GF-D8 (cell line): Measurements from ENCODE around the gene CPLX1.
"Not testable (repeated sequence)": the region's sequence is repeated elsewhere in the genome, so short reads cannot be mapped to it uniquely, and the experiment has no call there.

Experiments
- DNase-seq: peaks from one replicate; lab custom pipeline; 2025; lab: John Stamatoyannopoulos, UW

The CPLX1 gene

GRCh38 chr4:757111-757510, 68.8 kb downstream of the CPLX1 start:
- no peak for DNase-seq

- no peak for DNase-seq
Measured at GRCh38 chr4:754221-755120, 71.5 kb downstream of the CPLX1 start.

GRCh38 chr4:753186-753585, 72.7 kb downstream of the CPLX1 start:
- DNase-seq: not testable (repeated sequence)

GRCh38 chr4:752196-752861, 73.6 kb downstream of the CPLX1 start:
- DNase-seq: no peak

- no peak for DNase-seq
Measured at GRCh38 chr4:751676-752075, 74.3 kb downstream of the CPLX1 start.

GRCh38 chr4:749698-750666, 75.9 kb downstream of the CPLX1 start:
- DNase-seq: no peak

- DNase-seq: no peak
Measured at GRCh38 chr4:748461-748860, 77.5 kb downstream of the CPLX1 start.

- no peak for DNase-seq
Measured at GRCh38 chr4:747546-748170, 78.3 kb downstream of the CPLX1 start.

GRCh38 chr4:744212-744841, 81.6 kb downstream of the CPLX1 start:
- no peak for DNase-seq

GRCh38 chr4:743463-744211, 82.3 kb downstream of the CPLX1 start:
- DNase-seq: peak; percentile 9

- no peak for DNase-seq
Measured at GRCh38 chr4:742742-743311, 83.1 kb downstream of the CPLX1 start.

GRCh38 chr4:742096-742741, 83.7 kb downstream of the CPLX1 start:
- DNase-seq: no peak

GRCh38 chr4:740656-741282, 85.2 kb downstream of the CPLX1 start:
- DNase-seq: no peak

- DNase-seq: no peak
Measured at GRCh38 chr4:740011-740410, 85.9 kb downstream of the CPLX1 start.

- no peak for DNase-seq
Measured at GRCh38 chr4:739569-739968, 86.4 kb downstream of the CPLX1 start.

- no peak for DNase-seq
Measured at GRCh38 chr4:738781-739280, 87.1 kb downstream of the CPLX1 start.

- not testable (repeated sequence) for DNase-seq
Measured at GRCh38 chr4:736561-736960, 89.4 kb downstream of the CPLX1 start.

- DNase-seq: no peak
Measured at GRCh38 chr4:735583-735982, 90.3 kb downstream of the CPLX1 start.
